ENCODE data around the gene REXO1. TPM values are rescaled to one million over a fixed set of nuclear protein-coding genes. Genes with fewer than 3 reads are reported as not detected.
A peak's percentile ranks its signal among the peaks of the same experiment; 100 is the strongest.

The REXO1 gene
- total and polyA plus RNA-seq, 2 of the 13 experiments (the other 11 are each of a cell fraction or from before 2014, with no cell fraction given) = 5.0 to 11.2 TPM

- TF ChIP-seq, protein P1, sequence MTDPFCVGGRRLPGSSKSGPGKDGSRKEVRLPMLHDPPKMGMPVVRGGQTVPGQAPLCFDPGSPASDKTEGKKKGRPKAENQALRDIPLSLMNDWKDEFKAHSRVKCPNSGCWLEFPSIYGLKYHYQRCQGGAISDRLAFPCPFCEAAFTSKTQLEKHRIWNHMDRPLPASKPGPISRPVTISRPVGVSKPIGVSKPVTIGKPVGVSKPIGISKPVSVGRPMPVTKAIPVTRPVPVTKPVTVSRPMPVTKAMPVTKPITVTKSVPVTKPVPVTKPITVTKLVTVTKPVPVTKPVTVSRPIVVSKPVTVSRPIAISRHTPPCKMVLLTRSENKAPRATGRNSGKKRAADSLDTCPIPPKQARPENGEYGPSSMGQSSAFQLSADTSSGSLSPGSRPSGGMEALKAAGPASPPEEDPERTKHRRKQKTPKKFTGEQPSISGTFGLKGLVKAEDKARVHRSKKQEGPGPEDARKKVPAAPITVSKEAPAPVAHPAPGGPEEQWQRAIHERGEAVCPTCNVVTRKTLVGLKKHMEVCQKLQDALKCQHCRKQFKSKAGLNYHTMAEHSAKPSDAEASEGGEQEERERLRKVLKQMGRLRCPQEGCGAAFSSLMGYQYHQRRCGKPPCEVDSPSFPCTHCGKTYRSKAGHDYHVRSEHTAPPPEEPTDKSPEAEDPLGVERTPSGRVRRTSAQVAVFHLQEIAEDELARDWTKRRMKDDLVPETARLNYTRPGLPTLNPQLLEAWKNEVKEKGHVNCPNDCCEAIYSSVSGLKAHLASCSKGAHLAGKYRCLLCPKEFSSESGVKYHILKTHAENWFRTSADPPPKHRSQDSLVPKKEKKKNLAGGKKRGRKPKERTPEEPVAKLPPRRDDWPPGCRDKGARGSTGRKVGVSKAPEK (CRISPR knock-in tag; IDR thresholded peaks at IDR 0.05; ENCODE audit: borderline replicate concordance) = no peak
- TF ChIP-seq SKIL (CRISPR knock-in tag; IDR thresholded peaks at IDR 0.05; ENCODE audit: borderline replicate concordance) = no peak
- no peak for TF ChIP-seq ZSCAN9 (CRISPR knock-in tag; IDR thresholded peaks at IDR 0.05; ENCODE audit: borderline replicate concordance)
- TF ChIP-seq ZNF720 (CRISPR knock-in tag; IDR thresholded peaks at IDR 0.05) = no peak
- no peak for TF ChIP-seq ZNF672 (CRISPR knock-in tag; IDR thresholded peaks at IDR 0.05)
- TF ChIP-seq MZF1 (CRISPR knock-in tag; IDR thresholded peaks at IDR 0.05; ENCODE audit: borderline replicate concordance) = no peak
- no peak for TF ChIP-seq ZNF713 (CRISPR knock-in tag; IDR thresholded peaks at IDR 0.05)
- TF ChIP-seq POLR2G (IDR thresholded peaks at IDR 0.05; ENCODE audit: low read depth, low read length) = peak; percentile 64
- TF ChIP-seq ZNF616 (CRISPR knock-in tag; IDR thresholded peaks at IDR 0.05; ENCODE audit: low read depth) = no peak
- TF ChIP-seq ZNF558 (CRISPR knock-in tag; IDR thresholded peaks at IDR 0.05; ENCODE audit: borderline replicate concordance) = no peak
- TF ChIP-seq HNRNPL (IDR thresholded peaks at IDR 0.05; ENCODE audit: low read depth, low read length) = no peak
- TF ChIP-seq AKNA (CRISPR knock-in tag; IDR thresholded peaks at IDR 0.05; ENCODE audit: borderline replicate concordance) = no peak
- no peak for TF ChIP-seq MAFF (IDR thresholded peaks at IDR 0.05; ENCODE audit: low read depth, low read length)
- no peak for TF ChIP-seq ZFP36L2 (CRISPR knock-in tag; IDR thresholded peaks at IDR 0.05)
- TF ChIP-seq, protein P2, sequence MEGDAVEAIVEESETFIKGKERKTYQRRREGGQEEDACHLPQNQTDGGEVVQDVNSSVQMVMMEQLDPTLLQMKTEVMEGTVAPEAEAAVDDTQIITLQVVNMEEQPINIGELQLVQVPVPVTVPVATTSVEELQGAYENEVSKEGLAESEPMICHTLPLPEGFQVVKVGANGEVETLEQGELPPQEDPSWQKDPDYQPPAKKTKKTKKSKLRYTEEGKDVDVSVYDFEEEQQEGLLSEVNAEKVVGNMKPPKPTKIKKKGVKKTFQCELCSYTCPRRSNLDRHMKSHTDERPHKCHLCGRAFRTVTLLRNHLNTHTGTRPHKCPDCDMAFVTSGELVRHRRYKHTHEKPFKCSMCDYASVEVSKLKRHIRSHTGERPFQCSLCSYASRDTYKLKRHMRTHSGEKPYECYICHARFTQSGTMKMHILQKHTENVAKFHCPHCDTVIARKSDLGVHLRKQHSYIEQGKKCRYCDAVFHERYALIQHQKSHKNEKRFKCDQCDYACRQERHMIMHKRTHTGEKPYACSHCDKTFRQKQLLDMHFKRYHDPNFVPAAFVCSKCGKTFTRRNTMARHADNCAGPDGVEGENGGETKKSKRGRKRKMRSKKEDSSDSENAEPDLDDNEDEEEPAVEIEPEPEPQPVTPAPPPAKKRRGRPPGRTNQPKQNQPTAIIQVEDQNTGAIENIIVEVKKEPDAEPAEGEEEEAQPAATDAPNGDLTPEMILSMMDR (CRISPR knock-in tag; IDR thresholded peaks at IDR 0.05) = peak; percentile 20; the same call in 1 of the 2 replicates
- no peak for TF ChIP-seq ZNF333 (CRISPR knock-in tag; IDR thresholded peaks at IDR 0.05; ENCODE audit: borderline replicate concordance)
- peak; percentile 39; the same call in 1 of the 2 replicates for TF ChIP-seq PHF8 (CRISPR knock-in tag; IDR thresholded peaks at IDR 0.05)
- no peak for TF ChIP-seq RELA (CRISPR knock-in tag; IDR thresholded peaks at IDR 0.05)
Measured at GRCh38 chr19:1847684-1848398, 442 bp downstream of the REXO1 start (continued).

Measured in HepG2 (cell line).